ENCODE measurements around the gene ACADSB. TPM values are rescaled to one million over a fixed set of nuclear protein-coding genes. Genes with fewer than 3 reads are reported as not detected.

Gene ACADSB
- total RNA-seq, 1 donor from 2014 or later: 328 TPM

DNA sequence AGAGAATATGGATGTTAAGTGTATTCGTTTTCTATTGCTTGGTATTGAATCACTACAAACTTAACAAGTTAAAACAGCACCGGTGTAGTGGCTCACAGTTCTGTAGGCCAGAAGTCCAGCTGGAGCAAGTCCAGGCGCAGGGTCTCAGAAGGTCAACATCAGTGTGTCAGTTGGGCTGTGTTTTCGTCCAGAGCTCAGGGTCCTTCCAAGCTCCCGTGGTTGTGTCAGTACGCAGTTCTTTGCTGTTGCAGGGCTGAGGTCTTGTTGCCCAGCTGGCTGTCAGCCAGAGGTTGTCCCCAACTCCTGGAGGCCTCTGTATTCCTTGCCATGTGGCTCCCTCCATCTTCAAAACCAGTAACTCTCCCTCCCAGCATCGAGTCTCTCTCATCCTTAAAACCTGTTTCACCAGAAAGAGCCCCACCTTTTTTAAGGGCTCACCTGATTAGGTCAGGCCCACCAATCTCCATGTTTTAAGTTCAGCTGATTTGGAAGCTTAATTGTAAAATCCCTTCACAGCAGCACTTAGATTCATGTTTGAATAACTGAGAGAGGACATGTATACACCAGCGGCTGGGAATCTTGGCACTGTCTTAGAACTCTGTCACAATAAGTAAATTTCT is 26.8 kb downstream of the ACADSB start:
- DNase-seq (ENCODE audit: low spot score): peak; percentile 89
- peak; percentile 59 for ATAC-seq

GRCh38 chr10:123038782-123039631 is 30.2 kb downstream of the ACADSB start:
- ATAC-seq (peak; percentile 78), DNase-seq (ENCODE audit: low spot score) (peak; percentile 89)

GRCh38 chr10:123039632-123039930 is 30.8 kb downstream of the ACADSB start:
- DNase-seq (ENCODE audit: low spot score) (no peak), ATAC-seq (no peak)

- no peak for DNase-seq (ENCODE audit: low spot score)
- ATAC-seq: peak; percentile 33
These were observed 34.1 kb downstream of the ACADSB start for GRCh38 chr10:123042708-123043408.

DNA sequence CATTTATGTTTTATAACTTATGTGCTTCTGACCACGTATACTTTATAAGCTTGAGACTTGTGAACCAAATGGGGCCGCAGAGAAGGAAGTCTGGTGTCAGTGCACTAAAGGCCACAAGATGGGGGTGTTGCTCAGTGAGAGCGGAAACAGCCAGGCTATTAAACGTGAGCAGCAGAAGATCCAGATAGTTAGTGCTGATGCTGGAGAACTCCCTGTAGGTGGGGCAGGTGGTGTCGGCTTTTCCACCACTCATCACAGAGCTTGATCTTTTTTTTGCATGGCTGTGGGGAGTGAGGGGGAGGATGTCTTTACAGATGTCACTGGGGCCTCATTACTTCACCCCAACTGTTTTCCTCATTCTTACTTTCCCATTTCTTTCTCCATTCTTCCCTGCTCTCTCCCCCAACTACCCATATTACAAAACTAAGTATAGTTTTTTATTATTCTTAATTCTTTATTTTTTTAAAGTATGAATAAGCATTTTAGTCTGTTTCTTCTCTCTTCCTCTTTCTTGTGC is 34.7 kb downstream of the ACADSB start:
- ATAC-seq (peak; percentile 88), DNase-seq (ENCODE audit: low spot score) (peak; percentile 65)

DNA sequence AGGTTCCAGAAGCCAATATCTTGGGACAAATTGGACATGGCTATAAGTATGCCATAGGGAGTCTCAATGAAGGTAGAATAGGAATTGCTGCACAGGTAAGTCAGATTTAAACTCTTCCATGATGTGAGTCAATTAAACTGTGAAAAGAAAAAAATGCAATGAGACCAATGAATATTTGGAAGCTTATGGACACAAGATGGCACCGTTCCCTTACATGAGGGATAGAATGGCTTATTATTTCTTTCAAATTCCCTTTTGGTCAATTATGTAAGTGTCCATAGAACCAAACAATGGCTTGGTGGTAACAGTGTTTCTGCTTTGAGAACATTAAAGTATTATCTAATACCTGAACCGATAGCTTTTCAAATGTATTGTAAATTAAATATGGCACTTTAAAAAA is 35.6 kb downstream of the ACADSB start:
- DNase-seq (ENCODE audit: low spot score) (no peak), ATAC-seq (no peak)

- DNase-seq (ENCODE audit: low spot score) (no peak), ATAC-seq (no peak)
These were observed 37.3 kb downstream of the ACADSB start for GRCh38 chr10:123045961-123046731.

GRCh38 chr10:123057968-123058367 is 49.2 kb downstream of the ACADSB start:
- ATAC-seq (no peak), DNase-seq (ENCODE audit: low spot score) (no peak)

DNA sequence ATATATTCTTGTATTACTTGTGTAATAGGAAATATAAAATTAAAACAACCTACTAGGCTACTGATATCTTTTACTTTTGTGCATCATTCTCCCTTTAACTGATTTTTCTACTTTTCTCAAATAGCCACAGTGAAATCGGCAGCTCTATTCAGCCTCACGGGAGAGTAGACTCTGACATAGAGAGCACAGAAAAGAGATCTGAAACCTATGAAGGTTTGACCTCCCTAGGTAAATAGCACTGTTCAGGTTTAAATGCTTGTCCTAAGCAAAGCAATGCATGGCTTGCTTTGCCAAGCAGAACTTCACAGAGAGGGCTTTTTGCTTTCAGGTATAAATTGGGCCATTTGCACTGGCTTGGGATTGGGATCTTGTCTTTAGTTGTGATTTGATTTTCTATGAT is 53.1 kb downstream of the ACADSB start:
- peak; percentile 63 for ATAC-seq
- DNase-seq (ENCODE audit: low spot score): no peak

GRCh38 chr10:123062726-123063125 is 53.9 kb downstream of the ACADSB start:
- no peak for DNase-seq (ENCODE audit: low spot score)
- no peak for ATAC-seq

- DNase-seq (ENCODE audit: low spot score) (no peak), ATAC-seq (peak; percentile 82)
These were observed 59.5 kb downstream of the ACADSB start for GRCh38 chr10:123068087-123068853.

- DNase-seq (ENCODE audit: low spot score): no peak
- ATAC-seq: no peak
These were observed 60.6 kb downstream of the ACADSB start for GRCh38 chr10:123069246-123069986.

GRCh38 chr10:123073187-123073586 is 64.4 kb downstream of the ACADSB start:
- ATAC-seq (no peak), DNase-seq (ENCODE audit: low spot score) (no peak)

GRCh38 chr10:123074215-123074614 is 65.4 kb downstream of the ACADSB start:
- ATAC-seq (no peak), DNase-seq (ENCODE audit: low spot score) (no peak)

DNA sequence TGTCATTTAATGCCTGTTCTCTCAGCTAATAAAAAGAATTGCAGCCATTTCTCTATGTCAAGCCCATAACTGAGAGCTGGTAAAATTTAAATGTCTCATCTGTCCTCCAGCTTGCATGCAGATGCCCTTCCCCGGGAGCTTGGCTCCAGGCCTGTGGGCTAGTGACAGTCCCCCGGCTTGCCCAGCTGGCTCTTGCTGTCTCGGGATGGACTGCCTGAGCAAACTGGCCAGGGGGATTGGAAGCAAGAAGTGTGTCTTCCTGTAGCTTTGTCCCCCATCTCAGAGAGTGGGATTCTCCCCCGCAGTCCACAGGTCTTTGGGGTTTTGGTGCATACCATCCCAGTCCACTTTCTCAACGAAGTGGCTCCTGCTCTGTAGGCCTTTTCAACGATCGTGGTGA is 73.1 kb downstream of the ACADSB start:
- no peak for ATAC-seq

DNA sequence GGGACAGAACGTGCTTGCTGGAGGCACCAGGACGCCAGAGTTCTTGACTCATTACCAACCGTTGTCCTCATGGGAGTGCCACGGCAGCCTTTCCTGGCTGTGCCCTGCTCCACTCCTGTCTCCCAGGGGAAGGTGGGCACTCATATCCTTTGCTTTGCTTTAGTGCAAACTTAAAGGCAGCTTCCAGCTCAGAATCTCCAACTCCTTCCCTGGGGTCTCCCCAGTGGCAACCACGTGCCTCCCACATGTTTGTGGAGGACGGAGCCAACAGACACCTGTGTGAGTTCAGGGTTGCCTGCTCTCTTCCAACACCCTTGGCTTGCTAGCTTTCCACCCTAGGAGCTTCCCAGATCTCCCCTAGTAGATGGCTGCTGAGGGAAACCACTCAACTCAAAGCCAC is 75.0 kb downstream of the ACADSB start:
- ATAC-seq (no peak), DNase-seq (ENCODE audit: low spot score) (no peak)

More for the DNA sequence above, 73.1 kb downstream of the ACADSB start:
- DNase-seq (ENCODE audit: low spot score): no peak

- no peak for ATAC-seq
- DNase-seq (ENCODE audit: low spot score): no peak
These were observed 77.5 kb downstream of the ACADSB start for GRCh38 chr10:123086281-123086680.

DNA sequence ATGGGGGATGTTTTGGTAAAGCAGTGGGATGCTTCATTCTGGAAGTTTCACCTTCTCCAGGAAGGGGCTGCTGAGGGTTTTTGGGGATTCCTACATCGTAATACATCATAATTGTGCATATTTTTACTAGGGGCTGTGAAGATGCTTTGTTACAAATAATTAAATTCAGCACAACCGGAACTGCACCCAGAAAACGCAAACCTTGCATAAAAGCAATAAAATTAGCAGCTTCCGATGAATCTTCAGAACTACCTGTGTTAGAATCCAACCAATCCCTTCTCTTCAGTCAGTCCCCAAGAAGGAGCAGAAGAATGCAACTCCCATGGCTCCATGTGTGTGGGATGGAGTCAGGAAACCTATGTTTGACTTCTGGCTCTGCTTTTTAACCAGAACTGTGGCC is 78.5 kb downstream of the ACADSB start:
- ATAC-seq (no peak), DNase-seq (ENCODE audit: low spot score) (no peak)

DNA sequence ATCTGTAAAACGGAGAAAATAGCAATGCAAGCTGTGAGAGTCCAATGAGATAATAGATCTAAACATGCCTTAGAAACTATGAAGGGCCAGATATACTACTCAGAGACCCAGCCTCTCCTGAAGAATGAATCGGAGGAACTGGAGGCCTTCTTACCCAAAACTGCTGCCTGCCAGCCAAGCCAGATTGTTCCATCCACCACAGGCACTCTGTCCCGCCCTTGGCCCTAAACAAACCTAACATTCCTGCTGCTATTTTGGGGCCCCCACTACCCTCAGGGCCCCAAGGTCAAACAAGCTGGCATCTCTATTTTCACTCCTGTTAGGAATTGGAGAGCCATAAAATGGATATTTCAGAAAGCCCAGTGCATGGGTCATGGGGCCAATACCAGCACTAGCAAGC is 79.0 kb downstream of the ACADSB start:
- no peak for ATAC-seq
- DNase-seq (ENCODE audit: low spot score): no peak
